SIG-M5 (cell line): ENCODE results near the gene KIF17.
A peak's percentile ranks its signal among the peaks of the same experiment; 100 is the strongest.

ENCODE experiments used
- DNase-seq: peaks from one replicate; lab custom pipeline; 2025; lab: John Stamatoyannopoulos, UW

The KIF17 gene

GRCh38 chr1:20717452-20718342 is at the start of gene KIF17:
Gene KIF17, minus strand, starts transcription at chr1:20718007. Its CDS starts 301 bp downstream, at chr1:20717706.
- no peak for DNase-seq

GRCh38 chr1:20767271-20767670 is 49.5 kb upstream of the KIF17 start:
- no peak for DNase-seq

- no peak for DNase-seq
These were observed 45.6 kb upstream of the KIF17 start for GRCh38 chr1:20763417-20763816.

- no peak for DNase-seq
These were observed 42.5 kb upstream of the KIF17 start for GRCh38 chr1:20760322-20760721.

- DNase-seq = no peak
These were observed 35.8 kb upstream of the KIF17 start for GRCh38 chr1:20753589-20753988.

GRCh38 chr1:20751462-20751990 is 33.7 kb upstream of the KIF17 start:
- DNase-seq = no peak

GRCh38 chr1:20742671-20743070 is 24.9 kb upstream of the KIF17 start:
- DNase-seq = no peak

- no peak for DNase-seq
These were observed 23.0 kb upstream of the KIF17 start for GRCh38 chr1:20740781-20741180.

GRCh38 chr1:20739225-20739624 is 21.4 kb upstream of the KIF17 start:
- no peak for DNase-seq

- DNase-seq = no peak
These were observed 17.8 kb upstream of the KIF17 start for GRCh38 chr1:20735581-20736111.

- DNase-seq = no peak
These were observed 15.7 kb upstream of the KIF17 start for GRCh38 chr1:20733360-20733975.

- peak; percentile 9 for DNase-seq
These were observed 15.0 kb upstream of the KIF17 start, which contains the start of gene SH2D5 for GRCh38 chr1:20732588-20733359. Gene SH2D5, minus strand, starts transcription at chr1:20732703. Its CDS starts 4,659 bp downstream, at chr1:20728044.

GRCh38 chr1:20732071-20732587 is 14.3 kb upstream of the KIF17 start:
- no peak for DNase-seq

- DNase-seq = no peak
These were observed 13.5 kb upstream of the KIF17 start for GRCh38 chr1:20731057-20731991.

- DNase-seq = no peak
These were observed 12.9 kb upstream of the KIF17 start for GRCh38 chr1:20730690-20731056.

- no peak for DNase-seq
These were observed 12.3 kb upstream of the KIF17 start for GRCh38 chr1:20729990-20730689.

- DNase-seq = no peak
These were observed 11.5 kb upstream of the KIF17 start for GRCh38 chr1:20729155-20729931.

GRCh38 chr1:20728371-20729154 is 10.8 kb upstream of the KIF17 start:
- no peak for DNase-seq
